Astrocyte of the cerebellum (primary cell): ENCODE results near the gene GUCY2F.

Experiments used
- DNase-seq: peaks from one replicate; pipeline ENCODE4 v3.0.0-alpha.2; 2011; ENCODE audit warnings: low read depth
- H3K4me3 ChIP-seq: 2 replicates; pipeline ENCODE4 v1.5.1; 2011; ENCODE audit warnings: mild to moderate bottlenecking, low read depth, low read length, moderate library complexity
- in situ Hi-C: cut with HindIII; loops from 2 replicates; pipeline ENCODE4 v1.10.0; 2017; ENCODE audit warnings: low sequenced_read_pairs
- TF ChIP-seq, protein P1 (sequence below): IDR thresholded peaks from 2 replicates; pipeline ENCODE4 v1.5.1; 2012; ENCODE audit warnings: low read length, low read depth, moderate library complexity, mild to moderate bottlenecking; ENCODE audit errors: missing control alignments

GUCY2F gene

DNA sequence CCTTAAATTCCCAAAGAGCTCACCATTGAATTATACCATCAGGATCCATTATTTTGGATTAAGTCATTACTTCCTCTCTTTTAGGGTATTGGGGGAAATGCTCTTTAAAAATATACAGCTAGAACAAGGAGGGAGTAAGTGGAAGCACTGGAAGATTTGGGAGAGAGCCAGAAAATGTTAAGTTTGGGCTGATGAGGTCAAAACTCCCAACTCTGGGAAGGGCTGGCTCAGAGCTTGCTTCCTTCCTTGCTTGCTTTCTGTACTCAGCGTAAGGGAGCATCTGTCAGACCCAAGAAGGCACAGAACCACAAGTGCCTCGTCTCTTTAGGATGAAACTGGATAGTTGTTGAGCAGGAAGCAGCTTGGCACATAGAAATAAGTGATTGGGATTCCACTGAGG, 138.2 kb downstream of the GUCY2F start:
- DNase-seq: no peak
- in situ Hi-C loops: no loop called here
- no peak overlapping the region for H3K4me3 ChIP-seq
- TF ChIP-seq, protein P1, sequence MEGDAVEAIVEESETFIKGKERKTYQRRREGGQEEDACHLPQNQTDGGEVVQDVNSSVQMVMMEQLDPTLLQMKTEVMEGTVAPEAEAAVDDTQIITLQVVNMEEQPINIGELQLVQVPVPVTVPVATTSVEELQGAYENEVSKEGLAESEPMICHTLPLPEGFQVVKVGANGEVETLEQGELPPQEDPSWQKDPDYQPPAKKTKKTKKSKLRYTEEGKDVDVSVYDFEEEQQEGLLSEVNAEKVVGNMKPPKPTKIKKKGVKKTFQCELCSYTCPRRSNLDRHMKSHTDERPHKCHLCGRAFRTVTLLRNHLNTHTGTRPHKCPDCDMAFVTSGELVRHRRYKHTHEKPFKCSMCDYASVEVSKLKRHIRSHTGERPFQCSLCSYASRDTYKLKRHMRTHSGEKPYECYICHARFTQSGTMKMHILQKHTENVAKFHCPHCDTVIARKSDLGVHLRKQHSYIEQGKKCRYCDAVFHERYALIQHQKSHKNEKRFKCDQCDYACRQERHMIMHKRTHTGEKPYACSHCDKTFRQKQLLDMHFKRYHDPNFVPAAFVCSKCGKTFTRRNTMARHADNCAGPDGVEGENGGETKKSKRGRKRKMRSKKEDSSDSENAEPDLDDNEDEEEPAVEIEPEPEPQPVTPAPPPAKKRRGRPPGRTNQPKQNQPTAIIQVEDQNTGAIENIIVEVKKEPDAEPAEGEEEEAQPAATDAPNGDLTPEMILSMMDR: no peak

DNA sequence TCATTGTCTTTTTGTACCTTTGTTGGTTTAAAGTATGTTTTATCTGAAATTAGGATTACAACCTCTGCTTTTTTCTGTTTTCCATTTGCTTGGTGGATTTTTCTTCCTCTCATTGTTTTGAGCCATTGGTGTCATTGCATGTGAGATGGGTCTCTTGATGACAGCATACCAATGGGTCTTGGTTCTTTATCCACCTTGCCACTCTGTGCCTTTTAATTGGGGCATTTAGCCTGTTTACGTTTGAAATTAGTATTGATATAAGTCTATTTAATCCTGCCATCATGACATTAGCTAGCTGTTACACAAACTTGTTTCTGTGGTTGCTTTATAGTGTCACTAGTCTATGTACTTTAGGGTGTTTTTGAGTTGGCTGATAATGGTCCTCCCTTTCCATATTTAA, 145.7 kb downstream of the GUCY2F start:
- in situ Hi-C loops: no loop called here
- no peak for DNase-seq
- H3K4me3 ChIP-seq: no peak overlapping the region
- TF ChIP-seq, protein P1: no peak

DNA sequence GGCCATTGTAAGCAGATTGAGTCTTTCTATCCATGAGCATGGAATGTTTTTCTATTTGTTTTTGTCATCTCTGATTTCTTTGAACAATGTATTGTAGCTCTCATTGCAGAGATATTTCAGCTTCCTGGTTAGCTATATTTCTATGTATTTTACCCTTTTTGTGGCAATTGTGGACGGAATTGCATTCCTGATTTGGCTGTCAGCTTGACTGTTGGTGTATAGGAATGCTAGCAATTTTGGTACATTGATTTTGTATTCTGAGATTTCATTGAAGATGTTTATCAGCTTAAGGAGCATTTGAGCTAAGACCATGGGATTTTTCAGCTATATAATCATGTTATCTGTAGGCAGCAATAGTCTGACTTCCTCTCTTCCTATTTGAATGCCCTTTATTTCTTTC, 154.6 kb downstream of the GUCY2F start:
- no peak overlapping the region for H3K4me3 ChIP-seq
- no peak for DNase-seq
- in situ Hi-C loops: no loop called here
- TF ChIP-seq, protein P1: no peak
